Measurements from ENCODE around the gene TMEM259.

- TF ChIP-seq, protein P1, sequence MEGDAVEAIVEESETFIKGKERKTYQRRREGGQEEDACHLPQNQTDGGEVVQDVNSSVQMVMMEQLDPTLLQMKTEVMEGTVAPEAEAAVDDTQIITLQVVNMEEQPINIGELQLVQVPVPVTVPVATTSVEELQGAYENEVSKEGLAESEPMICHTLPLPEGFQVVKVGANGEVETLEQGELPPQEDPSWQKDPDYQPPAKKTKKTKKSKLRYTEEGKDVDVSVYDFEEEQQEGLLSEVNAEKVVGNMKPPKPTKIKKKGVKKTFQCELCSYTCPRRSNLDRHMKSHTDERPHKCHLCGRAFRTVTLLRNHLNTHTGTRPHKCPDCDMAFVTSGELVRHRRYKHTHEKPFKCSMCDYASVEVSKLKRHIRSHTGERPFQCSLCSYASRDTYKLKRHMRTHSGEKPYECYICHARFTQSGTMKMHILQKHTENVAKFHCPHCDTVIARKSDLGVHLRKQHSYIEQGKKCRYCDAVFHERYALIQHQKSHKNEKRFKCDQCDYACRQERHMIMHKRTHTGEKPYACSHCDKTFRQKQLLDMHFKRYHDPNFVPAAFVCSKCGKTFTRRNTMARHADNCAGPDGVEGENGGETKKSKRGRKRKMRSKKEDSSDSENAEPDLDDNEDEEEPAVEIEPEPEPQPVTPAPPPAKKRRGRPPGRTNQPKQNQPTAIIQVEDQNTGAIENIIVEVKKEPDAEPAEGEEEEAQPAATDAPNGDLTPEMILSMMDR (IDR thresholded peaks at IDR 0.05; ENCODE audit: insufficient read depth, low read length) = no peak
- no peak for TF ChIP-seq GABPA (IDR thresholded peaks at IDR 0.05; ENCODE audit: low read depth)
- no peak for TF ChIP-seq POLR2AphosphoS5 (IDR thresholded peaks at IDR 0.05; ENCODE audit: low read depth)
- no peak for TF ChIP-seq SPI1 (IDR thresholded peaks at IDR 0.05; ENCODE audit: borderline replicate concordance, low read depth)
These were observed 5.2 kb upstream of the TMEM259 start, which contains the start of gene CNN2 for GRCh38 chr19:1025960-1026782.
